ENCODE results near the gene CD69. TPM values are rescaled to one million over a fixed set of nuclear protein-coding genes. Genes with fewer than 3 reads are reported as not detected.

The CD69 gene
- total RNA-seq, 1 donor from 2014 or later, result 3.7 TPM

- H3K27me3 ChIP-seq (ENCODE audit: control insufficient read depth, insufficient read depth, low read length), result no peaks in the 10 kb centered on the region
- no peak for TF ChIP-seq CTCF (IDR thresholded peaks at IDR 0.05; ENCODE audit: insufficient read depth, low read length, poor library complexity, severe bottlenecking)
- H3K36me3 ChIP-seq (ENCODE audit: control insufficient read depth, insufficient read depth, low read length), result no peaks in the 10 kb centered on the region
- no peak for DNase-seq (ENCODE audit: low read depth)
- H3K4me3 ChIP-seq (ENCODE audit: low read depth, low read length), result no peak overlapping the region
Measured at GRCh38 chr12:9725213-9725870, 35.4 kb downstream of the CD69 start.

GRCh38 chr12:9724023-9724422 lies 36.7 kb downstream of the CD69 start:
- Histone ChIP-seq H3K27me3 (ENCODE audit: control insufficient read depth, insufficient read depth, low read length) (no peaks in the 10 kb centered on the region), H3K4me3 (ENCODE audit: low read depth, low read length) (no peak overlapping the region), H3K36me3 (ENCODE audit: control insufficient read depth, insufficient read depth, low read length) (no peaks in the 10 kb centered on the region)
- TF ChIP-seq CTCF (IDR thresholded peaks at IDR 0.05; ENCODE audit: insufficient read depth, low read length, poor library complexity, severe bottlenecking), result no peak
- no peak for DNase-seq (ENCODE audit: low read depth)

- Histone ChIP-seq H3K36me3 (ENCODE audit: control insufficient read depth, insufficient read depth, low read length) (no peaks in the 10 kb centered on the region), H3K4me3 (ENCODE audit: low read depth, low read length) (no peak overlapping the region), H3K27me3 (ENCODE audit: control insufficient read depth, insufficient read depth, low read length) (no peaks in the 10 kb centered on the region)
- no peak for DNase-seq (ENCODE audit: low read depth)
- no peak for TF ChIP-seq CTCF (IDR thresholded peaks at IDR 0.05; ENCODE audit: insufficient read depth, low read length, poor library complexity, severe bottlenecking)
Measured at GRCh38 chr12:9721394-9722092, 39.2 kb downstream of the CD69 start.

- H3K27me3 ChIP-seq (ENCODE audit: control insufficient read depth, insufficient read depth, low read length), result no peaks in the 10 kb centered on the region
- TF ChIP-seq CTCF (IDR thresholded peaks at IDR 0.05; ENCODE audit: insufficient read depth, low read length, poor library complexity, severe bottlenecking), result no peak
- no peak overlapping the region for H3K4me3 ChIP-seq (ENCODE audit: low read depth, low read length)
- DNase-seq (ENCODE audit: low read depth), result no peak
- H3K36me3 ChIP-seq (ENCODE audit: control insufficient read depth, insufficient read depth, low read length), result no peaks in the 10 kb centered on the region
Measured at GRCh38 chr12:9719790-9720189, 40.9 kb downstream of the CD69 start.

GRCh38 chr12:9718968-9719367 lies 41.7 kb downstream of the CD69 start:
- Histone ChIP-seq H3K36me3 (ENCODE audit: control insufficient read depth, insufficient read depth, low read length) (no peaks in the 10 kb centered on the region), H3K4me3 (ENCODE audit: low read depth, low read length) (no peak overlapping the region), H3K27me3 (ENCODE audit: control insufficient read depth, insufficient read depth, low read length) (no peaks in the 10 kb centered on the region)
- no peak for TF ChIP-seq CTCF (IDR thresholded peaks at IDR 0.05; ENCODE audit: insufficient read depth, low read length, poor library complexity, severe bottlenecking)
- no peak for DNase-seq (ENCODE audit: low read depth)

All from kidney epithelial cell (primary cell).